GM12878 (cell line): ENCODE results near the gene SLC18A3. TPM values are rescaled to one million over a fixed set of nuclear protein-coding genes. Genes with fewer than 3 reads are reported as not detected.

ENCODE experiments used
- ATAC-seq: fragments of 200-7000 bp; cut with Tn5 transposase; 3 replicates; pipeline ENCODE4 v1.9.1; 2020; ENCODE audit warnings: mild to moderate bottlenecking, moderate library complexity
- BruUV-seq: library from RNA; stranded (reverse); fragments of 400-500 nt; replicated peaks from 2 replicates; lab custom pipeline; 2021; lab: Mats Ljungman, UMichigan
- CTCF ChIA-PET: fragments of 300-600 bp; sonication (Branson Sonifier 250); formaldehyde crosslinking; extraction: SDS; loops from one replicate; lab custom pipeline; 2021; ENCODE audit warnings: inconsistent platforms; lab: Yijun Ruan, JAX
- POLR2A ChIA-PET: fragments of 350-600 bp; formaldehyde crosslinking; extraction: SDS; loops from one replicate; lab custom pipeline; 2021; ENCODE audit warnings: inconsistent platforms; lab: Charles Lee
- RAD21 ChIA-PET: fragments of 300-600 bp; sonication (Branson Sonifier 250); formaldehyde crosslinking; loops from one replicate; lab custom pipeline; 2023; ENCODE audit warnings: antibody characterized with exemption; ENCODE audit not compliant: unreplicated experiment; lab: Charles Lee
- SMC1A ChIA-PET: fragments of 300-600 bp; sonication (Branson Sonifier 250); formaldehyde crosslinking; loops from one replicate; lab custom pipeline; 2023; ENCODE audit not compliant: unreplicated experiment, uncharacterized antibody; lab: Charles Lee
- DNase-seq: peaks from one replicate; pipeline ENCODE4 v3.0.0-alpha.2; 2011; ENCODE audit warnings: low read depth, low spot score
- FAIRE-seq: peaks from 3 replicates; lab custom pipeline; 2011; peaks lifted over from hg19 to GRCh38; lab: Jason Lieb, UNC
- H2AFZ ChIP-seq: 2 replicates; pipeline ENCODE4 v1.6.0; 2011; ENCODE audit warnings: low read depth, low read length, control low read depth; ENCODE audit not compliant: control insufficient read depth
- H3K27ac ChIP-seq: 2 replicates; pipeline ENCODE4 v1.5.1; 2011; ENCODE audit warnings: control low read depth; ENCODE audit not compliant: control insufficient read depth, insufficient read depth
- H3K27me3 ChIP-seq, 2 experiments: replicated peaks in 1 of 2; 2 replicates each; pipeline versions ENCODE4 v1.6.0 to v1.6.1; 2011; ENCODE audit warnings: low read length in 1 of 2; ENCODE audit not compliant: control insufficient read depth in 2 of 2, insufficient read depth in 2 of 2
- H3K36me3 ChIP-seq, 2 experiments: 2 replicates each; pipeline ENCODE4 v1.5.1; 2011; ENCODE audit warnings: low read length in 1 of 2; ENCODE audit not compliant: control insufficient read depth in 2 of 2, insufficient read depth in 2 of 2
- H3K4me1 ChIP-seq: 2 replicates; pipeline ENCODE4 v1.6.1; 2011; ENCODE audit warnings: mild to moderate bottlenecking, low read length, moderate library complexity, mixed read lengths; ENCODE audit not compliant: control insufficient read depth, insufficient read depth
- H3K4me2 ChIP-seq: 2 replicates; pipeline ENCODE4 v1.6.0; 2011; ENCODE audit warnings: control low read depth; ENCODE audit not compliant: control insufficient read depth, insufficient read depth
- H3K4me3 ChIP-seq: fragments of 200-600 bp; sonication (generic); 2 replicates; pipeline ENCODE4 v1.5.1; 2016
- H3K79me2 ChIP-seq: 2 replicates; pipeline ENCODE4 v1.6.0; 2011; ENCODE audit warnings: low read length; ENCODE audit not compliant: control insufficient read depth, insufficient read depth
- H3K9ac ChIP-seq: 2 replicates; pipeline ENCODE4 v1.8.0; 2011; ENCODE audit warnings: low read length, control low read depth, mixed read lengths; ENCODE audit not compliant: control insufficient read depth, insufficient read depth
- H3K9me3 ChIP-seq: replicated peaks from 3 replicates; pipeline ENCODE4 v1.5.1; 2011; ENCODE audit warnings: mild to moderate bottlenecking, low read length; ENCODE audit not compliant: control insufficient read depth, insufficient read depth
- H4K20me1 ChIP-seq: 2 replicates; pipeline ENCODE4 v1.6.0; 2011; ENCODE audit not compliant: control insufficient read depth, insufficient read depth
- CBFB ChIP-seq: IDR thresholded peaks from 2 replicates; pipeline ENCODE4 v1.6.1; 2016; ENCODE audit warnings: antibody characterized with exemption, low read depth
- CHD1 ChIP-seq: IDR thresholded peaks from 2 replicates; pipeline ENCODE4 v1.6.1; 2012; ENCODE audit warnings: low read depth, low read length, improper control_type of control experiment
- CHD2 ChIP-seq: IDR thresholded peaks from 2 replicates; pipeline ENCODE4 v1.6.1; 2011; ENCODE audit warnings: low read depth, low read length, improper control_type of control experiment, borderline replicate concordance
- GABPA ChIP-seq: IDR thresholded peaks from 2 replicates; pipeline ENCODE4 v1.6.1; 2014; ENCODE audit warnings: antibody characterized with exemption, low read depth, mild to moderate bottlenecking, inconsistent platforms
- HDGF ChIP-seq: fragments of 450-650 bp; IDR thresholded peaks from 2 replicates; pipeline ENCODE4 v1.6.1; 2016; ENCODE audit warnings: antibody characterized with exemption
- MYB ChIP-seq: fragments of 150-350 bp; IDR thresholded peaks from 2 replicates; pipeline ENCODE4 v1.6.1; 2014; ENCODE audit warnings: mild to moderate bottlenecking, low read depth, low read length, borderline replicate concordance
- RUNX3 ChIP-seq: IDR thresholded peaks from 2 replicates; pipeline ENCODE4 v1.6.1; 2012; ENCODE audit warnings: low read length, inconsistent platforms
- WRNIP1 ChIP-seq: IDR thresholded peaks from 2 replicates; pipeline ENCODE4 v1.6.1; 2011; ENCODE audit warnings: low read depth, low read length, improper control_type of control experiment, borderline replicate concordance
- ZZZ3 ChIP-seq: IDR thresholded peaks from 2 replicates; pipeline ENCODE4 v1.6.1; 2011; ENCODE audit warnings: low read depth; ENCODE audit not compliant: control insufficient read depth, insufficient read length
- WGBS: methylation state at CpG from one replicate; pipeline ENCODE4 v1.1.6; 2016; ENCODE audit warnings: low lambda C conversion rate; ENCODE audit not compliant: insufficient replicate concordance, insufficient coverage; ENCODE audit errors: missing lambda C conversion rate; 5-methylcytosine and 5-hydroxymethylcytosine counted together
- in situ Hi-C: fragments of 300-500 bp; cut with MboI; formaldehyde crosslinking; loops from 9 replicates; pipeline ENCODE4 v1.14.3; 2018; ENCODE audit warnings: mixed read lengths
- intact Hi-C: fragments of 100-400 bp; cut with micrococcal nuclease; formaldehyde crosslinking; loops from one replicate; pipeline ENCODE4 v1.14.2; 2022; ENCODE audit not compliant: unreplicated experiment
- polyA plus RNA-seq, 11 experiments: library from polyadenylated mRNA; depleted of rRNA in 4 of 11; unstranded in 6 of 11; stranded (reverse) in 5 of 11; fragments of >200 nt; fragmentation: Nextera tagmentation in 4 of 11; fragmentation: Illumina TruSeq in 1 of 11; extraction: Ambion mirVana in 4 of 11; extraction: Trizol in 1 of 11; gene quantifications; 1 replicate in 1 of 11; 2 replicates in 10 of 11; pipeline versions ENCODE4 v1.2.1 to v1.2.3, GENCODE V29; 2011 to 2016; ENCODE audit warnings: inconsistent platforms in 2 of 11, missing spikeins in 2 of 11, low read depth in 1 of 11
- total RNA-seq, 4 experiments: library from RNA; depleted of rRNA in 3 of 4; stranded (reverse); fragments of >200 nt in 3 of 4; fragmentation: Illumina TruSeq in 1 of 4; extraction: Trizol in 1 of 4; gene quantifications; 2 replicates each; pipeline versions ENCODE4 v1.2.1 to v1.2.3, GENCODE V29; 2013 to 2021
- TF ChIP-seq, protein P1 (sequence below): IDR thresholded peaks from 2 replicates; pipeline ENCODE4 v1.6.1; 2012; ENCODE audit warnings: improper control_type of control experiment, low read depth, low read length; ENCODE audit not compliant: insufficient replicate concordance

The SLC18A3 gene
- total and polyA plus RNA-seq, 10 of the 15 experiments (the other 5 are each of a cell fraction or from before 2014, with no cell fraction given), result not detected

DNA sequence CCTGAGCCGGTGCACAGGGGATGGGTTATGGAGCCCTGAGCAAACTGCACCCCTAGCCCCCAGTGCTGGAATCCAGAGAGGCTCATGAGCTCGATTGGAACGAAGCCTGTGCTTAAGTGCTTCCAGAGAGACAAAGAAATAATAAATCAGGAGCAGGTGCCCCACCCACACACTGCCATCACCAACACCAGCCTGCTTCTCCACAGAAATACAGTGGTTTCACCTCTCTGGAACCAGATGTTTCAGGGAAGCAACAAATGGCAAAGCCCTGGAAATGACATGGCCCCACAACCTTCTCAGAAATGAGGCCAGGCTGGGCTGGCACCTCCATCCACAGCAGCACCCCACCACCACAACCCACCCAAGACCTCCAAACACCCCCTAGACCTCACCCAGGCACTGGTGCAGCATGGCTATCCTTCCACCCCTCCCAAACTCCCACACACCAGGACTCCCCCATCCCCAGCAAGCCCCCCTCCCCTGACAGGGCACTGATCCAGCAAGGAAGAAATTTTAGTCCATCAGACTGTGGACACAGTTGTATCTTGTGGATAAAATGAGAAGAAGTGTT, 4.1 kb upstream of the SLC18A3 start:
- Histone ChIP-seq H3K4me2 (no peak overlapping the region), H3K27ac (no peak overlapping the region), H3K4me3 (no peak overlapping the region), H3K4me1 (no peaks in the 10 kb centered on the region), H2AFZ (no peak overlapping the region), H4K20me1 (no peaks in the 10 kb centered on the region), H3K27me3 (peaks cover 2 to 11% of the 10 kb centered on the region in 2 experiments), H3K9ac (no peak overlapping the region), H3K9me3 (peaks cover 2% of the 10 kb centered on the region; the same call in 1 of the 3 replicates), H3K36me3 (no peaks in the 10 kb centered on the region), H3K79me2 (no peaks in the 10 kb centered on the region)
- POLR2A ChIA-PET, result no interaction called here
- intact Hi-C loops, result no loop called here
- in situ Hi-C loops, result no loop called here
- TF ChIP-seq WRNIP1 (no peak), CHD1 (no peak), CBFB (no peak), CHD2 (no peak), GABPA (no peak), RUNX3 (no peak), MYB (no peak), ZZZ3 (no peak), HDGF (no peak)
- TF ChIP-seq, protein P1, sequence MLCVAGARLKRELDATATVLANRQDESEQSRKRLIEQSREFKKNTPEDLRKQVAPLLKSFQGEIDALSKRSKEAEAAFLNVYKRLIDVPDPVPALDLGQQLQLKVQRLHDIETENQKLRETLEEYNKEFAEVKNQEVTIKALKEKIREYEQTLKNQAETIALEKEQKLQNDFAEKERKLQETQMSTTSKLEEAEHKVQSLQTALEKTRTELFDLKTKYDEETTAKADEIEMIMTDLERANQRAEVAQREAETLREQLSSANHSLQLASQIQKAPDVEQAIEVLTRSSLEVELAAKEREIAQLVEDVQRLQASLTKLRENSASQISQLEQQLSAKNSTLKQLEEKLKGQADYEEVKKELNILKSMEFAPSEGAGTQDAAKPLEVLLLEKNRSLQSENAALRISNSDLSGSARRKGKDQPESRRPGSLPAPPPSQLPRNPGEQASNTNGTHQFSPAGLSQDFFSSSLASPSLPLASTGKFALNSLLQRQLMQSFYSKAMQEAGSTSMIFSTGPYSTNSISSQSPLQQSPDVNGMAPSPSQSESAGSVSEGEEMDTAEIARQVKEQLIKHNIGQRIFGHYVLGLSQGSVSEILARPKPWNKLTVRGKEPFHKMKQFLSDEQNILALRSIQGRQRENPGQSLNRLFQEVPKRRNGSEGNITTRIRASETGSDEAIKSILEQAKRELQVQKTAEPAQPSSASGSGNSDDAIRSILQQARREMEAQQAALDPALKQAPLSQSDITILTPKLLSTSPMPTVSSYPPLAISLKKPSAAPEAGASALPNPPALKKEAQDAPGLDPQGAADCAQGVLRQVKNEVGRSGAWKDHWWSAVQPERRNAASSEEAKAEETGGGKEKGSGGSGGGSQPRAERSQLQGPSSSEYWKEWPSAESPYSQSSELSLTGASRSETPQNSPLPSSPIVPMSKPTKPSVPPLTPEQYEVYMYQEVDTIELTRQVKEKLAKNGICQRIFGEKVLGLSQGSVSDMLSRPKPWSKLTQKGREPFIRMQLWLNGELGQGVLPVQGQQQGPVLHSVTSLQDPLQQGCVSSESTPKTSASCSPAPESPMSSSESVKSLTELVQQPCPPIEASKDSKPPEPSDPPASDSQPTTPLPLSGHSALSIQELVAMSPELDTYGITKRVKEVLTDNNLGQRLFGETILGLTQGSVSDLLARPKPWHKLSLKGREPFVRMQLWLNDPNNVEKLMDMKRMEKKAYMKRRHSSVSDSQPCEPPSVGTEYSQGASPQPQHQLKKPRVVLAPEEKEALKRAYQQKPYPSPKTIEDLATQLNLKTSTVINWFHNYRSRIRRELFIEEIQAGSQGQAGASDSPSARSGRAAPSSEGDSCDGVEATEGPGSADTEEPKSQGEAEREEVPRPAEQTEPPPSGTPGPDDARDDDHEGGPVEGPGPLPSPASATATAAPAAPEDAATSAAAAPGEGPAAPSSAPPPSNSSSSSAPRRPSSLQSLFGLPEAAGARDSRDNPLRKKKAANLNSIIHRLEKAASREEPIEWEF, result no peak
- no TSS peak for BruUV-seq
- RAD21 ChIA-PET, result no interaction called here
- CTCF ChIA-PET, result interaction anchor here (1.3 to 1.4 kb wide), 2 partner anchors 11 to 13 kb away, joined by 4 to 9 read pairs; no protein-coding TSS in a partner anchor
- WGBS, result 15% methylated on average over 3 of the region's 3 CpGs
- no peak for ATAC-seq
- SMC1A ChIA-PET, result no interaction called here
- no peak for FAIRE-seq
- no peak for DNase-seq
